DMS79 (cell line): ENCODE data around the gene CA11.
"Not testable (repeated sequence)": the region's sequence is repeated elsewhere in the genome, so short reads cannot be mapped to it uniquely, and the experiment has no call there.

Experiments
- DNase-seq: peaks from one replicate; lab custom pipeline; 2025; lab: John Stamatoyannopoulos, UW

The CA11 gene

GRCh38 chr19:48669903-48670668 is 24.1 kb upstream of the CA11 start:
- DNase-seq, result no peak

GRCh38 chr19:48668761-48669160 is 22.8 kb upstream of the CA11 start:
- DNase-seq, result no peak

GRCh38 chr19:48668332-48668731 is 22.3 kb upstream of the CA11 start:
- no peak for DNase-seq

GRCh38 chr19:48665786-48666185 is 19.8 kb upstream of the CA11 start:
- no peak for DNase-seq

- no peak for DNase-seq
Measured at GRCh38 chr19:48664476-48664875, 18.5 kb upstream of the CA11 start.

- DNase-seq, result no peak
Measured at GRCh38 chr19:48663667-48664066, 17.7 kb upstream of the CA11 start.

GRCh38 chr19:48661711-48662090 is 15.7 kb upstream of the CA11 start:
- no peak for DNase-seq

- DNase-seq, result no peak
Measured at GRCh38 chr19:48660852-48661710, 15.1 kb upstream of the CA11 start.

- no peak for DNase-seq
Measured at GRCh38 chr19:48659768-48660167, 13.8 kb upstream of the CA11 start.

GRCh38 chr19:48658483-48658882 is 12.5 kb upstream of the CA11 start:
- DNase-seq, result no peak

- DNase-seq, result not testable (repeated sequence)
Measured at GRCh38 chr19:48657828-48658227, 11.8 kb upstream of the CA11 start.

- DNase-seq, result no peak
Measured at GRCh38 chr19:48656840-48657474, 11.0 kb upstream of the CA11 start.

- DNase-seq, result no peak
Measured at GRCh38 chr19:48654299-48655059, 8.5 kb upstream of the CA11 start.

- DNase-seq, result no peak
Measured at GRCh38 chr19:48651683-48652048, 5.7 kb upstream of the CA11 start.

GRCh38 chr19:48650974-48651682 is 5.1 kb upstream of the CA11 start:
- no peak for DNase-seq

GRCh38 chr19:48648134-48648533 is 2.1 kb upstream of the CA11 start:
- no peak for DNase-seq

GRCh38 chr19:48646722-48647216 is 782 bp upstream of the CA11 start:
- no peak for DNase-seq

- no peak for DNase-seq
Measured at GRCh38 chr19:48645620-48646000, 377 bp downstream of the CA11 start.

- peak; percentile 73 for DNase-seq
Measured at GRCh38 chr19:48644839-48645619, 958 bp downstream of the CA11 start.

- DNase-seq, result no peak
Measured at GRCh38 chr19:48644355-48644754, 1.6 kb downstream of the CA11 start.

GRCh38 chr19:48642862-48643261 is 3.1 kb downstream of the CA11 start:
- no peak for DNase-seq
